HEK293 (cell line): ENCODE data around the gene FHDC1.

ENCODE experiments used
- CTCF ChIA-PET: fragments of 350-600 bp; formaldehyde crosslinking; extraction: SDS; loops from one replicate; lab custom pipeline; 2021; ENCODE audit warnings: antibody characterized with exemption; lab: Yijun Ruan, JAX
- POLR2A ChIA-PET: fragments of 300-600 bp; formaldehyde crosslinking; extraction: SDS; loops from one replicate; lab custom pipeline; 2020; ENCODE audit warnings: antibody characterized with exemption, inconsistent platforms; lab: Yijun Ruan, JAX
- H3K27ac ChIP-seq: fragments of 200-500 bp; sonication (Bioruptor generic); 2 replicates; pipeline ENCODE4 v1.5.1; 2014; ENCODE audit warnings: low read depth, low read length, control low read depth, inconsistent platforms; ENCODE audit errors: extremely low read depth
- H3K36me3 ChIP-seq, 2 experiments: fragments of 200-500 bp in 1 of 2; sonication (Bioruptor generic) in 1 of 2; 1 replicate in 1 of 2; 2 replicates in 1 of 2; pipeline ENCODE4 v1.5.1; 2014 to 2017; ENCODE audit warnings: inconsistent platforms in 2 of 2, low read length in 2 of 2; ENCODE audit not compliant: control insufficient read depth in 2 of 2, insufficient read depth in 1 of 2
- H3K4me1 ChIP-seq: fragments of 200-500 bp; sonication (Bioruptor generic); 2 replicates; pipeline ENCODE4 v1.5.1; 2014; ENCODE audit warnings: mild to moderate bottlenecking, low read length, inconsistent platforms; ENCODE audit not compliant: control insufficient read depth, insufficient read depth
- H3K4me3 ChIP-seq: 2 replicates; pipeline ENCODE4 v1.5.1; 2011; ENCODE audit warnings: low read depth, mild to moderate bottlenecking, control low read depth, low read length, moderate library complexity
- H3K9me3 ChIP-seq: fragments of 200-500 bp; sonication (Bioruptor generic); 2 replicates; pipeline ENCODE4 v1.5.1; 2014; ENCODE audit warnings: low read depth, low read length, inconsistent platforms; ENCODE audit not compliant: control insufficient read depth, insufficient read depth
- GLI4 ChIP-seq: fragments of 450-650 bp; formaldehyde crosslinking; IDR thresholded peaks from 2 replicates; pipeline ENCODE4 v1.5.1; 2016; ENCODE audit warnings: missing biosample characterization, missing genetic modification characterization
- GLIS2 ChIP-seq: fragments of 450-650 bp; formaldehyde crosslinking; IDR thresholded peaks from 2 replicates; pipeline ENCODE4 v1.5.1; 2016; ENCODE audit warnings: missing biosample characterization, missing genetic modification characterization
- HIC1 ChIP-seq: fragments of 450-650 bp; formaldehyde crosslinking; IDR thresholded peaks from 2 replicates; pipeline ENCODE4 v1.5.1; 2016; ENCODE audit warnings: missing biosample characterization, missing genetic modification characterization
- INSM2 ChIP-seq: fragments of 450-650 bp; formaldehyde crosslinking; IDR thresholded peaks from 2 replicates; pipeline ENCODE4 v1.5.1; 2016; ENCODE audit warnings: missing biosample characterization, missing genetic modification characterization
- KLF7 ChIP-seq: fragments of 450-650 bp; formaldehyde crosslinking; IDR thresholded peaks from 2 replicates; pipeline ENCODE4 v1.5.1; 2016; ENCODE audit warnings: missing biosample characterization, missing genetic modification characterization, borderline replicate concordance
- MZF1 ChIP-seq: fragments of 450-650 bp; formaldehyde crosslinking; IDR thresholded peaks from 2 replicates; pipeline ENCODE4 v1.5.1; 2017; ENCODE audit warnings: missing biosample characterization, missing genetic modification characterization, borderline replicate concordance
- PATZ1 ChIP-seq: fragments of 450-650 bp; formaldehyde crosslinking; IDR thresholded peaks from 2 replicates; pipeline ENCODE4 v1.5.1; 2016; ENCODE audit warnings: missing biosample characterization, missing genetic modification characterization
- PRDM2 ChIP-seq: fragments of 450-650 bp; formaldehyde crosslinking; IDR thresholded peaks from 2 replicates; pipeline ENCODE4 v1.5.1; 2016; ENCODE audit warnings: missing biosample characterization, missing genetic modification characterization, borderline replicate concordance
- SALL2 ChIP-seq: fragments of 450-650 bp; formaldehyde crosslinking; IDR thresholded peaks from 2 replicates; pipeline ENCODE4 v1.5.0; 2017; ENCODE audit warnings: missing biosample characterization, mild to moderate bottlenecking, missing genetic modification characterization, borderline replicate concordance
- ZBTB44 ChIP-seq: fragments of 450-650 bp; IDR thresholded peaks from 2 replicates; pipeline ENCODE4 v1.5.1; 2018; ENCODE audit warnings: missing biosample characterization, mild to moderate bottlenecking, missing genetic modification characterization
- ZNF114 ChIP-seq: fragments of 450-650 bp; formaldehyde crosslinking; IDR thresholded peaks from 2 replicates; pipeline ENCODE4 v1.5.0; 2017; ENCODE audit warnings: missing biosample characterization, missing genetic modification characterization
- ZNF121 ChIP-seq: fragments of 450-650 bp; formaldehyde crosslinking; IDR thresholded peaks from 2 replicates; pipeline ENCODE4 v1.5.1; 2016; ENCODE audit warnings: missing biosample characterization, missing genetic modification characterization
- ZNF133 ChIP-seq: fragments of 450-650 bp; formaldehyde crosslinking; IDR thresholded peaks from 2 replicates; pipeline ENCODE4 v1.5.1; 2016; ENCODE audit warnings: missing biosample characterization, missing genetic modification characterization
- ZNF138 ChIP-seq: fragments of 450-650 bp; formaldehyde crosslinking; IDR thresholded peaks from 2 replicates; pipeline ENCODE4 v1.5.1; 2016; ENCODE audit warnings: missing biosample characterization, missing genetic modification characterization, borderline replicate concordance
- ZNF510 ChIP-seq: fragments of 450-650 bp; formaldehyde crosslinking; IDR thresholded peaks from 2 replicates; pipeline ENCODE4 v1.5.1; 2018; ENCODE audit warnings: mild to moderate bottlenecking, missing genetic modification characterization, missing biosample characterization; ENCODE audit not compliant: insufficient replicate concordance
- ZNF585B ChIP-seq: fragments of 450-650 bp; formaldehyde crosslinking; IDR thresholded peaks from 2 replicates; pipeline ENCODE4 v1.5.1; 2016; ENCODE audit warnings: missing biosample characterization, missing genetic modification characterization
- ZSCAN30 ChIP-seq: fragments of 450-650 bp; IDR thresholded peaks from 2 replicates; pipeline ENCODE4 v1.5.1; 2018; ENCODE audit warnings: missing biosample characterization, mild to moderate bottlenecking, missing genetic modification characterization, moderate library complexity

FHDC1 gene

GRCh38 chr4:152999346-153000075, 63.4 kb downstream of the FHDC1 start (continued):
- no peak for TF ChIP-seq INSM2 (tag by site-specific recombination)
- TF ChIP-seq SALL2 (tag by site-specific recombination): no peak
- no peak for TF ChIP-seq GLIS2 (tag by site-specific recombination)
- no peak for TF ChIP-seq PRDM2 (tag by site-specific recombination)
- TF ChIP-seq ZSCAN30 (tag by site-specific recombination): no peak
- TF ChIP-seq ZNF138: no peak

- H3K4me3 ChIP-seq: no peak overlapping the region
- no peaks in the 10 kb centered on the region for H3K4me1 ChIP-seq
- H3K36me3 ChIP-seq: no peaks in the 10 kb centered on the region
- H3K27ac ChIP-seq: no peak overlapping the region
- no peaks in the 10 kb centered on the region for H3K9me3 ChIP-seq
- TF ChIP-seq ZNF510 (tag by site-specific recombination) (no peak), ZNF121 (no peak), ZNF114 (tag by site-specific recombination) (no peak), ZBTB44 (tag by site-specific recombination) (no peak)
- ChIA-PET CTCF (interaction anchor here (0.6 kb wide), 1 partner anchor 15 kb away, joined by 3 read pairs; no protein-coding TSS in a partner anchor), POLR2A (no interaction called here)
Measured at GRCh38 chr4:153000076-153000420, 63.9 kb downstream of the FHDC1 start.

- no peak overlapping the region for H3K4me3 ChIP-seq
- no peaks in the 10 kb centered on the region for H3K9me3 ChIP-seq
- CTCF ChIA-PET: no interaction called here
- H3K27ac ChIP-seq: no peak overlapping the region
- H3K36me3 ChIP-seq: no peaks in the 10 kb centered on the region
- H3K4me1 ChIP-seq: no peaks in the 10 kb centered on the region
- POLR2A ChIA-PET: no interaction called here
- TF ChIP-seq ZNF585B (no peak), GLI4 (tag by site-specific recombination) (no peak), ZNF133 (tag by site-specific recombination) (no peak), MZF1 (no peak), HIC1 (no peak), KLF7 (tag by site-specific recombination) (no peak), PATZ1 (tag by site-specific recombination) (no peak), ZNF138 (no peak)
Measured at GRCh38 chr4:153001626-153002025, 65.5 kb downstream of the FHDC1 start.
